Right atrium auricular region (tissue), 2 donors: ENCODE measurements around the gene SUPT16H. TPM values are rescaled to one million over a fixed set of nuclear protein-coding genes. Genes with fewer than 3 reads are reported as not detected.

Experiments used
- DNase-seq: peaks from one replicate; pipeline ENCODE4 v3.0.0-alpha.2; 2019; ENCODE audit warnings: low spot score
- H3K27ac ChIP-seq, 2 donors: fragments of 200-600 bp; sonication (generic); 1 replicate in 1 of 2; 2 replicates in 1 of 2; pipeline ENCODE4 v1.5.1; 2016 to 2019
- H3K27me3 ChIP-seq, 2 donors: fragments of 200-600 bp; sonication (generic); one replicate each; pipeline versions ENCODE4 v1.5.1 to v1.6.0; 2017 to 2019
- H3K36me3 ChIP-seq: fragments of 200-600 bp; sonication (generic); one replicate; pipeline ENCODE4 v1.5.1; 2016
- H3K4me1 ChIP-seq, 2 donors: fragments of 200-600 bp; sonication (generic); one replicate each; pipeline versions ENCODE4 v1.5.1 to v1.6.0; 2017 to 2019
- H3K4me3 ChIP-seq, 2 donors: fragments of 200-600 bp; sonication (generic); 1 replicate in 1 of 2; 2 replicates in 1 of 2; pipeline ENCODE4 v1.5.1; 2017 to 2019; ENCODE audit warnings: mild to moderate bottlenecking in 1 of 2, moderate library complexity in 1 of 2
- H3K9me3 ChIP-seq, 2 donors: fragments of 200-600 bp; sonication (generic); one replicate each; pipeline ENCODE4 v1.5.1; 2019
- CTCF ChIP-seq, 2 donors: fragments of 200-600 bp; sonication (generic); IDR thresholded peaks; one replicate each; pipeline ENCODE4 v1.5.1; 2019; ENCODE audit warnings: antibody characterized with exemption in 2 of 2
- total RNA-seq, 2 donors: library from RNA; depleted of rRNA; stranded (reverse); fragments of >200 nt; gene quantifications; one replicate each; pipeline ENCODE4 v1.1.0, GENCODE V29; 2016

The SUPT16H gene
- total RNA-seq, 2 donors from 2014 or later, result 30.0 to 35.9 TPM

GRCh38 chr14:21356511-21356910 lies 27.3 kb downstream of the SUPT16H start:
- no peaks in the 10 kb centered on the region for H3K4me1 ChIP-seq
- H3K4me3 ChIP-seq, result no peak overlapping the region
- peaks cover 98% of the 10 kb centered on the region for H3K36me3 ChIP-seq
- no peak for DNase-seq
- H3K27ac ChIP-seq, result no peak overlapping the region
- no peaks in the 10 kb centered on the region for H3K9me3 ChIP-seq
- TF ChIP-seq CTCF (IDR thresholded peaks at IDR 0.05), result no peak
- no peaks in the 10 kb centered on the region for H3K27me3 ChIP-seq

- TF ChIP-seq CTCF (IDR thresholded peaks at IDR 0.05), result no peak
- DNase-seq, result no peak
- no peak overlapping the region for H3K27ac ChIP-seq
Observed at GRCh38 chr14:21352587-21352986, 31.2 kb downstream of the SUPT16H start.

GRCh38 chr14:21350539-21350938 lies 33.3 kb downstream of the SUPT16H start:
- Histone ChIP-seq H3K27me3 (no peaks in the 10 kb centered on the region), H3K9me3 (no peaks in the 10 kb centered on the region), H3K36me3 (peaks cover 40% of the 10 kb centered on the region), H3K4me1 (no peaks in the 10 kb centered on the region), H3K27ac (no peak overlapping the region), H3K4me3 (no peak overlapping the region)
- DNase-seq, result no peak
- no peak for TF ChIP-seq CTCF (IDR thresholded peaks at IDR 0.05)

More at GRCh38 chr14:21352587-21352986, 31.2 kb downstream of the SUPT16H start:
- Histone ChIP-seq H3K9me3 (no peaks in the 10 kb centered on the region), H3K4me1 (no peaks in the 10 kb centered on the region), H3K36me3 (peaks cover 60% of the 10 kb centered on the region), H3K27me3 (no peaks in the 10 kb centered on the region), H3K4me3 (no peak overlapping the region)

- H3K9me3 ChIP-seq, result no peaks in the 10 kb centered on the region
- H3K36me3 ChIP-seq, result peaks cover 8% of the 10 kb centered on the region
- no peaks in the 10 kb centered on the region for H3K4me1 ChIP-seq
- no peaks in the 10 kb centered on the region for H3K27me3 ChIP-seq
- TF ChIP-seq CTCF (IDR thresholded peaks at IDR 0.05), result no peak
- no peak for DNase-seq
- H3K27ac ChIP-seq, result no peak overlapping the region
- no peak overlapping the region for H3K4me3 ChIP-seq
Observed at GRCh38 chr14:21347201-21347600, 36.6 kb downstream of the SUPT16H start.

- DNase-seq, result no peak
- no peaks in the 10 kb centered on the region for H3K9me3 ChIP-seq
- H3K27me3 ChIP-seq, result no peaks in the 10 kb centered on the region
- no peak overlapping the region for H3K27ac ChIP-seq
- peaks cover 2% of the 10 kb centered on the region for H3K36me3 ChIP-seq
- no peak for TF ChIP-seq CTCF (IDR thresholded peaks at IDR 0.05)
- H3K4me1 ChIP-seq, result no peaks in the 10 kb centered on the region
- no peak overlapping the region for H3K4me3 ChIP-seq
Observed at GRCh38 chr14:21346532-21347135, 37.2 kb downstream of the SUPT16H start.
